K562 (cell line): ENCODE measurements around the gene KLHDC7B. TPM values are rescaled to one million over a fixed set of nuclear protein-coding genes. Genes with fewer than 3 reads are reported as not detected.

Source experiments
- ATAC-seq: fragments of 200-7000 bp; cut with Tn5 transposase; 3 replicates; pipeline ENCODE4 v1.9.1; 2020; ENCODE audit warnings: moderate library complexity
- BruUV-seq: library from RNA; stranded (reverse); fragments of 400-500 nt; replicated peaks from 2 replicates; lab custom pipeline; 2021; lab: Mats Ljungman, UMichigan
- CTCF ChIA-PET: fragments of 300-600 bp; formaldehyde crosslinking; extraction: SDS; loops from one replicate; lab custom pipeline; 2021; ENCODE audit warnings: low intra/inter-chr PET ratio; lab: Yijun Ruan, JAX
- POLR2A ChIA-PET: fragments of 300-600, 350-650 bp; sonication (Branson Sonifier 250); formaldehyde crosslinking; extraction: SDS; loops from one replicate; lab custom pipeline; 2021; ENCODE audit warnings: antibody characterized with exemption, inconsistent platforms; lab: Yijun Ruan, JAX
- DNase-seq, 4 experiments: peaks; one replicate each; pipeline versions ENCODE4 v3.0.0 to v3.0.0-alpha.2; 2011 to 2018; ENCODE audit warnings: low spot score in 3 of 4, mixed read lengths in 3 of 4; ENCODE audit errors: extremely low read depth in 1 of 4
- FAIRE-seq: peaks from 2 replicates; lab custom pipeline; 2011; peaks lifted over from hg19 to GRCh38; lab: Jason Lieb, UNC
- H2AFZ ChIP-seq: 2 replicates; pipeline ENCODE4 v1.6.0; 2011; ENCODE audit warnings: low read depth, low read length, control low read depth, inconsistent platforms
- H3K27ac ChIP-seq: fragments of 200-600 bp; 3 replicates; pipeline ENCODE4 v1.8.0; 2011; ENCODE audit warnings: low read depth, mild to moderate bottlenecking, control low read depth, inconsistent platforms, low read length, moderate library complexity, mixed read lengths; ENCODE audit errors: extremely low read depth
- H3K27me3 ChIP-seq, 2 experiments: fragments of 300-600 bp in 1 of 2; 2 replicates in 1 of 2; 3 replicates in 1 of 2; pipeline versions ENCODE4 v1.6.0 to v1.8.0; 2011; ENCODE audit warnings: inconsistent platforms in 2 of 2, low read length in 2 of 2, mild to moderate bottlenecking in 1 of 2, mixed read lengths in 1 of 2, moderate library complexity in 1 of 2; ENCODE audit not compliant: control insufficient read depth in 2 of 2, insufficient read depth in 2 of 2
- H3K36me3 ChIP-seq: fragments of 300-600 bp; 3 replicates; pipeline ENCODE4 v1.8.0; 2011; ENCODE audit warnings: mild to moderate bottlenecking, low read length, inconsistent platforms; ENCODE audit not compliant: control insufficient read depth, insufficient read depth
- H3K4me1 ChIP-seq, 2 experiments: fragments of 200-600 bp in 1 of 2; replicated peaks in 1 of 2; 2 replicates in 1 of 2; 3 replicates in 1 of 2; pipeline versions ENCODE4 v1.5.1 to v1.8.0; 2011; ENCODE audit warnings: inconsistent platforms in 2 of 2, low read length in 2 of 2, mild to moderate bottlenecking in 1 of 2, mixed read lengths in 1 of 2, moderate library complexity in 1 of 2; ENCODE audit not compliant: control insufficient read depth in 2 of 2, insufficient read depth in 2 of 2
- H3K4me2 ChIP-seq: 2 replicates; pipeline ENCODE4 v1.6.1; 2011; ENCODE audit warnings: low read length, control low read depth, inconsistent platforms, mixed read lengths; ENCODE audit not compliant: insufficient read depth
- H3K4me3 ChIP-seq: fragments of 200-600 bp; sonication (generic), shearing (Covaris generic); 2 replicates; pipeline ENCODE4 v1.5.1; 2016; ENCODE audit warnings: control low read depth, inconsistent platforms
- H3K79me2 ChIP-seq: fragments of 200-600 bp; 3 replicates; pipeline ENCODE4 v1.8.0; 2011; ENCODE audit warnings: low read length, inconsistent platforms; ENCODE audit not compliant: control insufficient read depth, insufficient read depth
- H3K9ac ChIP-seq, 2 experiments: 2 replicates each; pipeline versions ENCODE4 v1.6.0 to v1.6.1; 2011; ENCODE audit warnings: low read depth in 2 of 2, low read length in 2 of 2, control low read depth in 1 of 2, inconsistent platforms in 1 of 2, mild to moderate bottlenecking in 1 of 2, mixed read lengths in 1 of 2; ENCODE audit not compliant: insufficient read depth in 1 of 2
- H3K9me1 ChIP-seq: one replicate; pipeline ENCODE4 v1.6.0; 2011; ENCODE audit warnings: inconsistent platforms, mild to moderate bottlenecking, low read length, moderate library complexity; ENCODE audit not compliant: control insufficient read depth, insufficient read depth
- H3K9me3 ChIP-seq: replicated peaks from 2 replicates; pipeline ENCODE4 v1.5.1; 2011; ENCODE audit warnings: low read depth, low read length, inconsistent platforms; ENCODE audit not compliant: control insufficient read depth, insufficient read depth
- H4K20me1 ChIP-seq: replicated peaks from 2 replicates; pipeline ENCODE4 v1.6.1; 2011; ENCODE audit warnings: low read length, inconsistent platforms, mixed read lengths; ENCODE audit not compliant: control insufficient read depth, insufficient read depth
- CHD2 ChIP-seq: IDR thresholded peaks from 2 replicates; pipeline ENCODE4 v1.6.1; 2011; ENCODE audit warnings: low read depth, low read length
- ETV6 ChIP-seq, 3 experiments: fragments of 150-350 bp in 1 of 3; sonication (generic) in 1 of 3; formaldehyde crosslinking in 1 of 3; IDR thresholded peaks; 2 replicates each; pipeline versions ENCODE4 v1.6.1 to v1.8.0; 2014 to 2022; ENCODE audit warnings: borderline replicate concordance in 2 of 3, low read depth in 2 of 3, antibody characterized with exemption in 1 of 3, low read length in 1 of 3, mild to moderate bottlenecking in 1 of 3, missing genetic modification reagents in 1 of 3
- HCFC1 ChIP-seq: IDR thresholded peaks from 2 replicates; pipeline ENCODE4 v1.6.1; 2012; ENCODE audit warnings: low read depth, low read length, improper control_type of control experiment
- WGBS: fragments of 100-300 bp; shearing (Covaris generic); methylation state at CpG from one replicate; pipeline ENCODE4 v1.1.6; 2016; ENCODE audit warnings: low coverage, mixed read lengths; ENCODE audit not compliant: insufficient coverage; ENCODE audit errors: missing lambda C conversion rate; 5-methylcytosine and 5-hydroxymethylcytosine counted together
- in situ Hi-C: fragments of 300-500 bp; cut with MboI; formaldehyde crosslinking; loops from 4 replicates; pipeline ENCODE4 v1.15.0; 2018; ENCODE audit warnings: inconsistent platforms, mixed read lengths
- intact Hi-C: fragments of 100-400 bp; cut with micrococcal nuclease; formaldehyde crosslinking; loops from 2 replicates; pipeline ENCODE4 v1.14.2; 2022
- polyA plus RNA-seq, 8 experiments: library from polyadenylated mRNA; depleted of rRNA in 4 of 8; stranded (reverse) in 5 of 8; unstranded in 3 of 8; fragments of >200 nt; fragmentation: Nextera tagmentation in 2 of 8; fragmentation: Illumina TruSeq in 1 of 8; extraction: Ambion mirVana in 2 of 8; extraction: Trizol in 1 of 8; gene quantifications; 2 replicates each; pipeline versions ENCODE4 v1.2.1 to v1.2.3, GENCODE V29; 2011 to 2014; ENCODE audit warnings: inconsistent platforms in 1 of 8, missing spikeins in 1 of 8
- total RNA-seq, 7 experiments: library from RNA; depleted of rRNA in 6 of 7; stranded (reverse); fragments of >200 nt in 6 of 7; fragmentation: Illumina TruSeq in 2 of 7; extraction: Trizol in 2 of 7; gene quantifications; 2 replicates each; pipeline versions ENCODE4 v1.2.1 to v1.2.3, GENCODE V29; 2011 to 2021; ENCODE audit warnings: low replicate concordance in 1 of 7

The KLHDC7B gene
- total and polyA plus RNA-seq, 9 of the 15 experiments (the other 6 are each of a cell fraction or from before 2014, with no cell fraction given), result 0.04 to 0.22 (median 0.05) TPM; not detected in 4

GRCh38 chr22:50502096-50502495, 43.6 kb upstream of the KLHDC7B start:
- Histone ChIP-seq H3K27me3 (no peaks in the 10 kb centered on the region), H3K9me1 (no peaks in the 10 kb centered on the region), H3K27ac (no peak overlapping the region), H3K79me2 (peaks cover 8% of the 10 kb centered on the region), H3K36me3 (peaks cover 22% of the 10 kb centered on the region; the same call in 1 of the 3 replicates), H3K9ac (no peak overlapping the region; a peak in 1 of 4 replicates), H3K4me1 (peaks cover 3 to 43% of the 10 kb centered on the region in 2 experiments; a peak in 3 of 5 replicates), H2AFZ (no peak overlapping the region), H3K4me2 (no peak overlapping the region), H3K4me3 (no peak overlapping the region), H3K9me3 (0 out of 2 replicates have a peak, but pooled peaks cover 1% of the 10 kb centered on the region), H4K20me1 (no peaks in the 10 kb centered on the region)
- no peak for DNase-seq
- TF ChIP-seq HCFC1 (no peak), ETV6 (IDR thresholded peaks at IDR 0.05; ENCODE audit: borderline replicate concordance in 1 of 2, low read depth in 2 of 2, low read length in 1 of 2) (no peak), ETV6 (CRISPR knock-in tag; IDR thresholded peaks at IDR 0.05; ENCODE audit: borderline replicate concordance) (no peak), CHD2 (no peak)
- no TSS peak for BruUV-seq
- 84% methylated on average over 5 of the region's 6 CpGs for WGBS
- POLR2A ChIA-PET, result no interaction called here
- ATAC-seq, result no peak
- FAIRE-seq, result no peak
- intact Hi-C loops (no loop called here), in situ Hi-C loops (no loop called here)
- CTCF ChIA-PET, result no interaction called here
